ENCODE results near the gene USP36.
"Not testable (repeated sequence)": the region's sequence is repeated elsewhere in the genome, so short reads cannot be mapped to it uniquely, and the experiment has no call there.

USP36 gene

DNA sequence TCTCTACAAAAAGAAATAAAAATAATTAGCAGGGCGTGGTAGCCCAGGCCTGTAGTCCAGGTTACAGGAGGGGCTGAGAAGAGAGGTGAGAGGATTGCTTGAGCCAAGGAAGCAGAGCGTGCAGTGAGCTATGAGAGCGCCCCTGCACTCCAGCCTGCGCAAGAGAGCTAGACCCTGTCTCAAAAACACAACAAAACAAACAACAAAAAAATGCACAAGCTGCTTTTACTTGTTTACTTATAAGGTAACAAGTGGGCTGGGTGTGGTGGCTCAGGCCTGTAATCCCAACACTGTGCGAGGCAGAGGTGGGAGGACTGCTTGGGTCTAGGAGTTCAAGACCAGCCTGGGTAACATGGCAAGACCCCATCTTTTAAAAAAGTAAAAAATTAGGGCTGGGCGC, 60.3 kb downstream of the USP36 start:
- in situ Hi-C loops (cut with HindIII; ENCODE audit: low sequenced_read_pairs): no loop called here
- no peak for DNase-seq (ENCODE audit: low read depth)
- TF ChIP-seq, protein P1, sequence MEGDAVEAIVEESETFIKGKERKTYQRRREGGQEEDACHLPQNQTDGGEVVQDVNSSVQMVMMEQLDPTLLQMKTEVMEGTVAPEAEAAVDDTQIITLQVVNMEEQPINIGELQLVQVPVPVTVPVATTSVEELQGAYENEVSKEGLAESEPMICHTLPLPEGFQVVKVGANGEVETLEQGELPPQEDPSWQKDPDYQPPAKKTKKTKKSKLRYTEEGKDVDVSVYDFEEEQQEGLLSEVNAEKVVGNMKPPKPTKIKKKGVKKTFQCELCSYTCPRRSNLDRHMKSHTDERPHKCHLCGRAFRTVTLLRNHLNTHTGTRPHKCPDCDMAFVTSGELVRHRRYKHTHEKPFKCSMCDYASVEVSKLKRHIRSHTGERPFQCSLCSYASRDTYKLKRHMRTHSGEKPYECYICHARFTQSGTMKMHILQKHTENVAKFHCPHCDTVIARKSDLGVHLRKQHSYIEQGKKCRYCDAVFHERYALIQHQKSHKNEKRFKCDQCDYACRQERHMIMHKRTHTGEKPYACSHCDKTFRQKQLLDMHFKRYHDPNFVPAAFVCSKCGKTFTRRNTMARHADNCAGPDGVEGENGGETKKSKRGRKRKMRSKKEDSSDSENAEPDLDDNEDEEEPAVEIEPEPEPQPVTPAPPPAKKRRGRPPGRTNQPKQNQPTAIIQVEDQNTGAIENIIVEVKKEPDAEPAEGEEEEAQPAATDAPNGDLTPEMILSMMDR (IDR thresholded peaks at IDR 0.05; ENCODE audit: low read depth, low read length, missing control alignments): no peak
- H3K4me3 ChIP-seq (ENCODE audit: low read depth, low read length): peak overlapping the region; percentile 71

DNA sequence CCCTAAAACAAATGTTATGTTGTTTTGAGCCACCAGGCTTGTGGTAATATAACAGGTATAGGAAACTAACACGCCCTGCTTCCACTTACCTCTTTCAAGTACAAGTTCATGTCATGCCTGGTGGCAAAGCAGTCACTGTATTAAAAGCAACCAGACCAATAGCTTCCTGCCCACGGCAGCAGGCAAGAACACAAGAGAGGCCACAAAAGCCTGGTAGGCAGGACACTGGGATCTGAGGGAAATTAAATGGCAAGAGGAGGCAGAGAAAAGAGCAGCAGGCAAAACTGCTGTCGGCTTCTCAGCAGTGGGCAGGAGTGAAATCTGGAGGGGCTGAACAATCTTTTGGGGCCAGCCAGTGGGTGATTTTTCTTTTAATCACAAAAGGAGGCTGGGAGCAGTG, 60.8 kb downstream of the USP36 start:
- DNase-seq (ENCODE audit: low read depth): no peak
- in situ Hi-C loops (cut with HindIII; ENCODE audit: low sequenced_read_pairs): no loop called here
- H3K4me3 ChIP-seq (ENCODE audit: low read depth, low read length): no peak overlapping the region
- TF ChIP-seq, protein P1 (IDR thresholded peaks at IDR 0.05; ENCODE audit: low read depth, low read length, missing control alignments): no peak

DNA sequence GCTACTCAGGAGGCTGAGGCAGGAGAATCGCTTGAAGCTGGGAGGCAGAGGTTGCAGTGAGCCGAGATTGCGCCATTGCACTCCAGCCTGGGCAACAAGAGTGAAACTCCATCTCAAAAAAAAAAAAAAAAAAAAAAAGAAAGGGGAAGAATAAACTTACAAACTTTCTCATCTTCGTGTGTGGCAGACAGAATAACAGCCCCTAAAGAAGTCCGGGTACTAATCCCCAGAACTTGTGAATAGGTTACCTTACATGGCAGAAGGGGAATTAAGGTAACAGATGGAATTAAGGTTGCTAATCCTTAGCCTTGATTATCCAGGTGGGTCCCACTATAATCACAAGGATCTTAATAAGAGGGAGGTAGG, 61.3 kb downstream of the USP36 start:
- DNase-seq (ENCODE audit: low read depth); in situ Hi-C loops (cut with HindIII; ENCODE audit: low sequenced_read_pairs); H3K4me3 ChIP-seq (ENCODE audit: low read depth, low read length): not testable (repeated sequence)

DNA sequence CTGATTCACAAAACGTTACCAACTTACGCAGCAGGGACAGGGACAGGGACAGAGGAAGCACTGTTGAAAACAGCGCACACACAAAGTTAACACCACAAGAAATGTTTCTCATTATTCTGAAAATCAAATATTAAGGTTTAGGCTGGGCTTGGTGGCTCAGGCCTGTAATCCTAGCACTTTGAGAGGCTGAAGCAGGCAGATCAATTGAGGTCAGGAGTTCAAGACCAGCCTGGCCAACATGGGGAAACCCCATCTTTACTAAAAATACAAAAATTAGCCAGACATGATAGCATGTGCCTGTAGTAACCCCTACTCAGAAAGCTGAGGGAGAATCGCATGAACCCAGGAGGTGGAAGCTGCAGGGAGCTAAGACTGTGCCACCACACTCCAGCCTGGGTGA, 62.7 kb downstream of the USP36 start:
- TF ChIP-seq, protein P1 (IDR thresholded peaks at IDR 0.05; ENCODE audit: low read depth, low read length, missing control alignments): no peak
- H3K4me3 ChIP-seq (ENCODE audit: low read depth, low read length): no peak overlapping the region
- in situ Hi-C loops (cut with HindIII; ENCODE audit: low sequenced_read_pairs): no loop called here
- no peak for DNase-seq (ENCODE audit: low read depth)

DNA sequence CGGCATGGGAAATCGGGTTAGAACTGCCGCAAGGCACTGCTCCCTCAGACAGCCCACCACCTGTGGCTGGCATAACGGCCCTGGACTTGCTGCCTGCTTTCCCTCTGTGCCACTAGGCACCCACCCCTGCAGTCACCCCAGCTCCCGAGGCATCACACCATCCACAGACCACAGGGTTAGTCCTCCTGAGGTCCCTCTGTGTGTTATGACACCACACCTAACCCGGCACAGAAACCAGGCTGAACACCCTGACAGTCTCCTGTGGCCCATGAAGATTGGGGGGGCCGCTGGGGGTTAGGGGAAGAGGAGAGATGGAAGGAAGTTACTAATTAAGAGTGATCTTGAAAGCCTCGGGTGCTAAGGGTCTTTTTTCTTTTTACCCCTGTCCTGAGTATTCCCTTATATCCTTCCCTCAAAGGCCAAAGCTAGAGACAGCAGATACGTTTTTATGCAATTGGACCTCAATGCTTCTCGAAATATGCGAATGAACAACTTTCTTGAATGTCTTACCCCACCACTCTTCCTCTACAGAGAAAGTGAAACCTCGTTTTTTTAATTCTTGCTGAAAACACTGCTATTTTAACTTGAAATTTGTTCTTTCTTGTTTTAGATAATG, 65.5 kb downstream of the USP36 start:
- H3K4me3 ChIP-seq (ENCODE audit: low read depth, low read length): no peak overlapping the region
- in situ Hi-C loops (cut with HindIII; ENCODE audit: low sequenced_read_pairs): no loop called here
- TF ChIP-seq, protein P1 (IDR thresholded peaks at IDR 0.05; ENCODE audit: low read depth, low read length, missing control alignments): no peak
- no peak for DNase-seq (ENCODE audit: low read depth)

DNA sequence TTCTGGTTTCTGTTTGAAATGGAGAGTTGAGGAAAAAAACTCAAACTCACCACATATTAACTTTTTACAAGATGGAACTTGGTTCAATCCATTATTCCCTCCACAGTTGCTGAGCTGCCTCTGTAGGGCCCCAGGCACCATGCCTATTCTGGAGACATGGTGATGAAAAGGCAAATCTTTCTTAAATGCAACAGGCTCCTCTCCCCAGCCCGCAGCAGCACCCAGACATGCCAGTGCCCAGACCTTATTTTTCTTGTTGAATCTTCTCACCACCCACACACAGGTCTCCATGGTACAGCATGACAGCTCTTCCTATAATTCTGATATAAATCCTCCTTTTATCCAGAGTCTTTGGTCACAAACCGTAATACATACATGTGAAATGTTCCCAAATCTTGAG, 66.2 kb downstream of the USP36 start:
- H3K4me3 ChIP-seq (ENCODE audit: low read depth, low read length): no peak overlapping the region
- in situ Hi-C loops (cut with HindIII; ENCODE audit: low sequenced_read_pairs): no loop called here
- TF ChIP-seq, protein P1 (IDR thresholded peaks at IDR 0.05; ENCODE audit: low read depth, low read length, missing control alignments): no peak
- no peak for DNase-seq (ENCODE audit: low read depth)

DNA sequence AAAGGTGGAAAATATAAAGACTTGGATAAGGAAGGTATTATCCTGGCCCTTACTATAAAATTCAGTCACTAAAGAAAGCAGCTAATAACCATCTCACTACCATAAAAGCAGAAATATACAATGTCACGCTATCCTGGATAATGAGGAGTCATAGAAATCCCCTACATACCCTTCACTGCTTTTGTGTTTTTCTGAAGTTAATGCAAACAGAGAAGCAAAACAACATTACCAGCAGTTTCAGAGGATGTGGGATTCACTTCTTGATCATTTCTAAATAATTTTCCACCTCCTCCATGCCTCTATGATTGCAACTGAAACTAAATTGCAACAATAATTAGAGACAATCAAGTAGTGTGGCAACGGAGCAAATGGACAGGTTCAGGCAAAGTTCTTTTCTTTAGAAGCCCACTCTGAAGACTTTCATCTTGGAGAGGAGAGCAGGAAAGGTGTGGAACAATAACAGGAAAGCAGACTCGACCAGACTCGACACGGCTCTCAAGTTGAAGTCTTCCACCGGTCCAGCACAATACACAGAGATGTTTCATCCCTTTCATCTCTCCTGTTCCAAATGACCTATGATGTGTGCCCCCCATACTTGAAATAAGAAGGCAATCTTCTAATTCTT, 68.7 kb downstream of the USP36 start:
- no peak for DNase-seq (ENCODE audit: low read depth)
- in situ Hi-C loops (cut with HindIII; ENCODE audit: low sequenced_read_pairs): no loop called here
- TF ChIP-seq, protein P1 (IDR thresholded peaks at IDR 0.05; ENCODE audit: low read depth, low read length, missing control alignments): no peak
- no peak overlapping the region for H3K4me3 ChIP-seq (ENCODE audit: low read depth, low read length)
